ENCODE measurements around the gene DSC2.
A peak's percentile ranks its signal among the peaks of the same experiment; 100 is the strongest.
"Not testable (repeated sequence)": the region's sequence is repeated elsewhere in the genome, so short reads cannot be mapped to it uniquely, and the experiment has no call there.

The DSC2 gene

GRCh38 chr18:31044926-31045325 is 57.3 kb downstream of the DSC2 start:
- Histone ChIP-seq H3K36me3 (ENCODE audit: control insufficient read depth, insufficient read depth, low read length) (no peaks in the 10 kb centered on the region), H3K4me3 (ENCODE audit: extremely low read depth, insufficient read depth, low read length, poor library complexity, severe bottlenecking) (no peak overlapping the region), H3K27ac (ENCODE audit: low read depth, low read length, severe bottlenecking) (no peak overlapping the region), H3K4me1 (ENCODE audit: control insufficient read depth, insufficient read depth, low read length, poor library complexity, severe bottlenecking) (no peaks in the 10 kb centered on the region), H3K9me3 (ENCODE audit: control insufficient read depth, low read length) (no peaks in the 10 kb centered on the region)
- 100% methylated on average over 1 of the region's 3 CpGs; no CpG with 5 or more reads in 1 of the 2 experiments for WGBS, 2 experiments (ENCODE audit: insufficient coverage in 2 of 2)

GRCh38 chr18:31043709-31044108 is 58.5 kb downstream of the DSC2 start:
- 72 to 87% methylated on average over 6 to 7 of the region's 7 CpGs for WGBS, 2 experiments (ENCODE audit: insufficient coverage in 2 of 2)
- no peaks in the 10 kb centered on the region for H3K4me1 ChIP-seq (ENCODE audit: control insufficient read depth, insufficient read depth, low read length, poor library complexity, severe bottlenecking)
- no peaks in the 10 kb centered on the region for H3K36me3 ChIP-seq (ENCODE audit: control insufficient read depth, insufficient read depth, low read length)
- H3K27ac ChIP-seq (ENCODE audit: low read depth, low read length, severe bottlenecking), result no peak overlapping the region
- H3K4me3 ChIP-seq (ENCODE audit: extremely low read depth, insufficient read depth, low read length, poor library complexity, severe bottlenecking), result no peak overlapping the region
- H3K9me3 ChIP-seq (ENCODE audit: control insufficient read depth, low read length), result no peaks in the 10 kb centered on the region

GRCh38 chr18:31042406-31043181 is 59.6 kb downstream of the DSC2 start, which contains the start of gene DSC3:
TSS of gene DSC3 (minus strand) at chr18:31042742. CDS start at chr18:31042660, 82 bp downstream.
- Histone ChIP-seq H3K9me3 (ENCODE audit: control insufficient read depth, low read length) (no peaks in the 10 kb centered on the region), H3K36me3 (ENCODE audit: control insufficient read depth, insufficient read depth, low read length) (no peaks in the 10 kb centered on the region), H3K4me1 (ENCODE audit: control insufficient read depth, insufficient read depth, low read length, poor library complexity, severe bottlenecking) (no peaks in the 10 kb centered on the region), H3K27ac (ENCODE audit: low read depth, low read length, severe bottlenecking) (no peak within 1 kb of the TSS), H3K4me3 (ENCODE audit: extremely low read depth, insufficient read depth, low read length, poor library complexity, severe bottlenecking) (peak within 1 kb of the TSS; percentile 48)
- 0 to 1% methylated on average over 39 to 65 of the region's 73 CpGs for WGBS, 2 experiments (ENCODE audit: insufficient coverage in 2 of 2)

GRCh38 chr18:31042084-31042405 is 60.2 kb downstream of the DSC2 start:
- Histone ChIP-seq H3K36me3 (ENCODE audit: control insufficient read depth, insufficient read depth, low read length) (no peaks in the 10 kb centered on the region), H3K27ac (ENCODE audit: low read depth, low read length, severe bottlenecking) (no peak overlapping the region), H3K4me1 (ENCODE audit: control insufficient read depth, insufficient read depth, low read length, poor library complexity, severe bottlenecking) (no peaks in the 10 kb centered on the region), H3K9me3 (ENCODE audit: control insufficient read depth, low read length) (no peaks in the 10 kb centered on the region), H3K4me3 (ENCODE audit: extremely low read depth, insufficient read depth, low read length, poor library complexity, severe bottlenecking) (peak overlapping the region; percentile 48)
- 1 to 2% methylated on average over 10 to 16 of the region's 17 CpGs for WGBS, 2 experiments (ENCODE audit: insufficient coverage in 2 of 2)

- Histone ChIP-seq H3K4me3 (ENCODE audit: extremely low read depth, insufficient read depth, low read length, poor library complexity, severe bottlenecking) (peak overlapping the region; percentile 48), H3K36me3 (ENCODE audit: control insufficient read depth, insufficient read depth, low read length) (no peaks in the 10 kb centered on the region), H3K27ac (ENCODE audit: low read depth, low read length, severe bottlenecking) (no peak overlapping the region), H3K9me3 (ENCODE audit: control insufficient read depth, low read length) (no peaks in the 10 kb centered on the region), H3K4me1 (ENCODE audit: control insufficient read depth, insufficient read depth, low read length, poor library complexity, severe bottlenecking) (no peaks in the 10 kb centered on the region)
- 0 to 1% methylated on average over 35 to 41 of the region's 52 CpGs for WGBS, 2 experiments (ENCODE audit: insufficient coverage in 2 of 2)
Measured at GRCh38 chr18:31041271-31042083, 60.7 kb downstream of the DSC2 start.

- H3K4me3 ChIP-seq (ENCODE audit: extremely low read depth, insufficient read depth, low read length, poor library complexity, severe bottlenecking), result peak overlapping the region; percentile 48
- no peak overlapping the region for H3K27ac ChIP-seq (ENCODE audit: low read depth, low read length, severe bottlenecking)
- H3K36me3 ChIP-seq (ENCODE audit: control insufficient read depth, insufficient read depth, low read length), result no peaks in the 10 kb centered on the region
- H3K9me3 ChIP-seq (ENCODE audit: control insufficient read depth, low read length), result no peaks in the 10 kb centered on the region
- WGBS, 2 experiments (ENCODE audit: insufficient coverage in 2 of 2), result 10 to 13% methylated on average over 8 to 11 of the region's 18 CpGs
- no peaks in the 10 kb centered on the region for H3K4me1 ChIP-seq (ENCODE audit: control insufficient read depth, insufficient read depth, low read length, poor library complexity, severe bottlenecking)
Measured at GRCh38 chr18:31040686-31041270, 61.4 kb downstream of the DSC2 start.

- WGBS, 2 experiments (ENCODE audit: insufficient coverage in 2 of 2), result 80 to 90% methylated on average over 1 of the region's 3 CpGs
Measured at GRCh38 chr18:31039426-31039825, 62.8 kb downstream of the DSC2 start.

GRCh38 chr18:31037686-31038085 is 64.5 kb downstream of the DSC2 start:
- not testable (repeated sequence) for H3K36me3 ChIP-seq (ENCODE audit: control insufficient read depth, insufficient read depth, low read length); H3K9me3 ChIP-seq (ENCODE audit: control insufficient read depth, low read length); H3K4me1 ChIP-seq (ENCODE audit: control insufficient read depth, insufficient read depth, low read length, poor library complexity, severe bottlenecking); H3K4me3 ChIP-seq (ENCODE audit: extremely low read depth, insufficient read depth, low read length, poor library complexity, severe bottlenecking); H3K27ac ChIP-seq (ENCODE audit: low read depth, low read length, severe bottlenecking)
- WGBS, 2 experiments (ENCODE audit: insufficient coverage in 2 of 2), result 82 to 95% methylated on average over 4 to 5 of the region's 5 CpGs

More at GRCh38 chr18:31039426-31039825, 62.8 kb downstream of the DSC2 start:
- H3K4me3 ChIP-seq (ENCODE audit: extremely low read depth, insufficient read depth, low read length, poor library complexity, severe bottlenecking), result no peak overlapping the region
- H3K4me1 ChIP-seq (ENCODE audit: control insufficient read depth, insufficient read depth, low read length, poor library complexity, severe bottlenecking), result no peaks in the 10 kb centered on the region
- no peaks in the 10 kb centered on the region for H3K9me3 ChIP-seq (ENCODE audit: control insufficient read depth, low read length)
- H3K27ac ChIP-seq (ENCODE audit: low read depth, low read length, severe bottlenecking), result no peak overlapping the region
- no peaks in the 10 kb centered on the region for H3K36me3 ChIP-seq (ENCODE audit: control insufficient read depth, insufficient read depth, low read length)

- Histone ChIP-seq H3K4me3 (ENCODE audit: extremely low read depth, insufficient read depth, low read length, poor library complexity, severe bottlenecking) (no peak overlapping the region), H3K27ac (ENCODE audit: low read depth, low read length, severe bottlenecking) (no peak overlapping the region), H3K36me3 (ENCODE audit: control insufficient read depth, insufficient read depth, low read length) (no peaks in the 10 kb centered on the region), H3K9me3 (ENCODE audit: control insufficient read depth, low read length) (no peaks in the 10 kb centered on the region), H3K4me1 (ENCODE audit: control insufficient read depth, insufficient read depth, low read length, poor library complexity, severe bottlenecking) (no peaks in the 10 kb centered on the region)
- 73% methylated on average over 1 of the region's 4 CpGs; no CpG with 5 or more reads in 1 of the 2 experiments for WGBS, 2 experiments (ENCODE audit: insufficient coverage in 2 of 2)
Measured at GRCh38 chr18:31034541-31034940, 67.7 kb downstream of the DSC2 start.

- Histone ChIP-seq H3K9me3 (ENCODE audit: control insufficient read depth, low read length) (no peaks in the 10 kb centered on the region), H3K4me1 (ENCODE audit: control insufficient read depth, insufficient read depth, low read length, poor library complexity, severe bottlenecking) (no peaks in the 10 kb centered on the region), H3K36me3 (ENCODE audit: control insufficient read depth, insufficient read depth, low read length) (no peaks in the 10 kb centered on the region), H3K27ac (ENCODE audit: low read depth, low read length, severe bottlenecking) (no peak overlapping the region), H3K4me3 (ENCODE audit: extremely low read depth, insufficient read depth, low read length, poor library complexity, severe bottlenecking) (no peak overlapping the region)
- WGBS, 2 experiments (ENCODE audit: insufficient coverage in 2 of 2), result no CpG with 5 or more reads among the region's 4 CpGs
Measured at GRCh38 chr18:31030574-31031278, 71.5 kb downstream of the DSC2 start.

All from mesodermal cell (in vitro differentiated cells).